Endodermal cell (in vitro differentiated cells): ENCODE results near the gene CCDC183. TPM values are rescaled to one million over a fixed set of nuclear protein-coding genes. Genes with fewer than 3 reads are reported as not detected.

ENCODE experiments used
- DNase-seq: peaks from one replicate; pipeline ENCODE4 v3.0.0-alpha.2; 2017
- H3K27ac ChIP-seq: 2 replicates; pipeline ENCODE4 v1.5.1; 2013; ENCODE audit warnings: mild to moderate bottlenecking, low read depth, low read length, moderate library complexity
- H3K27me3 ChIP-seq: 2 replicates; pipeline ENCODE4 v1.6.1; 2013; ENCODE audit warnings: mild to moderate bottlenecking, low read length, moderate library complexity; ENCODE audit not compliant: insufficient read depth, control insufficient read depth, poor library complexity, severe bottlenecking
- H3K36me3 ChIP-seq: 2 replicates; pipeline ENCODE4 v1.7.0; 2013; ENCODE audit warnings: mild to moderate bottlenecking, low read length, moderate library complexity; ENCODE audit not compliant: control insufficient read depth, insufficient read depth
- H3K4me1 ChIP-seq: one replicate; pipeline ENCODE4 v1.7.0; 2013; ENCODE audit warnings: low read length; ENCODE audit not compliant: control insufficient read depth, insufficient read depth
- H3K4me3 ChIP-seq: 2 replicates; pipeline ENCODE4 v1.5.1; 2013; ENCODE audit warnings: mild to moderate bottlenecking, low read length, moderate library complexity
- H3K9ac ChIP-seq: 2 replicates; pipeline ENCODE4 v1.6.1; 2013; ENCODE audit warnings: mild to moderate bottlenecking, low read length, moderate library complexity; ENCODE audit not compliant: poor library complexity, severe bottlenecking; ENCODE audit errors: extremely low read depth
- H3K9me3 ChIP-seq: 2 replicates; pipeline ENCODE4 v1.6.1; 2013; ENCODE audit warnings: mild to moderate bottlenecking, low read length, moderate library complexity; ENCODE audit not compliant: control insufficient read depth
- H3K27ac Mint-ChIP-seq: 2 replicates; pipeline ENCODE4 v1.8.0; 2020; ENCODE audit warnings: mixed read lengths
- H3K27me3 Mint-ChIP-seq: 2 replicates; pipeline ENCODE4 v1.8.0; 2021; ENCODE audit warnings: mild to moderate bottlenecking, mixed read lengths; ENCODE audit not compliant: insufficient read depth
- H3K36me3 Mint-ChIP-seq: 2 replicates; pipeline ENCODE4 v1.8.0; 2020; ENCODE audit warnings: low read depth, mixed read lengths
- H3K4me1 Mint-ChIP-seq: 2 replicates; pipeline ENCODE4 v1.8.0; 2020; ENCODE audit warnings: mixed read lengths
- H3K4me3 Mint-ChIP-seq: 2 replicates; pipeline ENCODE4 v1.8.0; 2020; ENCODE audit warnings: mild to moderate bottlenecking, moderate library complexity, mixed read lengths
- H3K9me3 Mint-ChIP-seq: 2 replicates; pipeline ENCODE4 v1.8.0; 2020; ENCODE audit warnings: mild to moderate bottlenecking, mixed read lengths
- WGBS, 2 experiments: methylation state at CpG; one replicate each; pipeline versions ENCODE4 v1.1.5 to v1.1.7; 2013; ENCODE audit warnings: missing lambda C conversion rate in 2 of 2, mixed read lengths in 1 of 2; ENCODE audit not compliant: insufficient coverage in 1 of 2, insufficient read length in 1 of 2; 5-methylcytosine and 5-hydroxymethylcytosine counted together
- total RNA-seq, 2 donors: library from RNA; stranded (reverse); fragmentation: NEBNext Ultra II Directional in 1 of 2; extraction: Animal tissue kit (Norgen Biotek cat#: 25700) in 1 of 2; gene quantifications; 2 replicates in 1 of 2; 3 replicates in 1 of 2; pipeline ENCODE4 v1.2.1, GENCODE V29; 2021
- TF ChIP-seq, protein P1 (sequence below): fragments of 200-600 bp; sonication (generic); conservative IDR thresholded peaks from 2 replicates; pipeline ENCODE4 v1.5.0; 2021; ENCODE audit warnings: antibody characterized with exemption, mild to moderate bottlenecking

CCDC183 gene
- total RNA-seq, 2 donors from 2014 or later: 10.9 to 13.4 TPM

DNA sequence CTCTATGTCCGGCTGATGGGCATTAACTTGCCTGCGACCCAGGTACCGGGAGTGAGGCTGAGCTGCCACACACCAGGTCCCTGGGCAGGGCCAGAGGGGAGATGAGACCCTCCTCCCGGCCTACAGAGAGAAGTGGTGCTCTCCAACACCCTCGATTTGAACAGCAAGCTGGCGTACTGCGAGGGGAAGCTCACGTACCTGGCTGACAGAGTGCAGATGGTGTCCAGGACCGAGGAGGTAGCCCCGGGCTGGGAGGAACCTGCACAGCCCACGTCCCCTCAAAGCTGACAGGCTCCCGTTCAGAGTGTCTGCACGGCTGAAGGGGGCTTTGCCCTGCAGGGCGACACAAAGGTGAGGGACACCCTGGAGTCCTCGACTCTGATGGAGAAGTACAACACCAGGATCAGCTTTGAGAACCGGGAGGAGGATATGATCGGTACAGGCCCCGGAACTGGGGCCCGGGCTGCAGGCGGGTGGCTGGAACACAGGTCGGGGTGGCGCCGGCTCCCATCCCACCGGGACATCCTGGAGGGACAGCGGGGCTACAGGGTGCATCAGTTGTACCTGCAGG lies 10.6 kb downstream of the CCDC183 start:
- WGBS, 2 experiments: 87 to 92% methylated on average over 21 to 25 of the region's 25 CpGs
- TF ChIP-seq, protein P1, sequence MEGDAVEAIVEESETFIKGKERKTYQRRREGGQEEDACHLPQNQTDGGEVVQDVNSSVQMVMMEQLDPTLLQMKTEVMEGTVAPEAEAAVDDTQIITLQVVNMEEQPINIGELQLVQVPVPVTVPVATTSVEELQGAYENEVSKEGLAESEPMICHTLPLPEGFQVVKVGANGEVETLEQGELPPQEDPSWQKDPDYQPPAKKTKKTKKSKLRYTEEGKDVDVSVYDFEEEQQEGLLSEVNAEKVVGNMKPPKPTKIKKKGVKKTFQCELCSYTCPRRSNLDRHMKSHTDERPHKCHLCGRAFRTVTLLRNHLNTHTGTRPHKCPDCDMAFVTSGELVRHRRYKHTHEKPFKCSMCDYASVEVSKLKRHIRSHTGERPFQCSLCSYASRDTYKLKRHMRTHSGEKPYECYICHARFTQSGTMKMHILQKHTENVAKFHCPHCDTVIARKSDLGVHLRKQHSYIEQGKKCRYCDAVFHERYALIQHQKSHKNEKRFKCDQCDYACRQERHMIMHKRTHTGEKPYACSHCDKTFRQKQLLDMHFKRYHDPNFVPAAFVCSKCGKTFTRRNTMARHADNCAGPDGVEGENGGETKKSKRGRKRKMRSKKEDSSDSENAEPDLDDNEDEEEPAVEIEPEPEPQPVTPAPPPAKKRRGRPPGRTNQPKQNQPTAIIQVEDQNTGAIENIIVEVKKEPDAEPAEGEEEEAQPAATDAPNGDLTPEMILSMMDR: no peak
- H3K9me3 Mint-ChIP-seq: no peaks in the 10 kb centered on the region
- H3K4me3 ChIP-seq: peak overlapping the region; percentile 84
- peak overlapping the region; percentile 70 for H3K4me3 Mint-ChIP-seq
- H3K36me3 Mint-ChIP-seq: peaks cover 48% of the 10 kb centered on the region
- no peaks in the 10 kb centered on the region for H3K27me3 ChIP-seq
- H3K9me3 ChIP-seq: no peaks in the 10 kb centered on the region
- peaks cover 19% of the 10 kb centered on the region for H3K27me3 Mint-ChIP-seq
- peaks cover 5% of the 10 kb centered on the region for H3K4me1 ChIP-seq
- peak overlapping the region; percentile 39 for H3K27ac Mint-ChIP-seq
- peaks cover 32% of the 10 kb centered on the region for H3K36me3 ChIP-seq
- peak overlapping the region; percentile 41 for H3K9ac ChIP-seq
- no peak overlapping the region for H3K27ac ChIP-seq
- no peak for DNase-seq
- peaks cover 20% of the 10 kb centered on the region for H3K4me1 Mint-ChIP-seq

DNA sequence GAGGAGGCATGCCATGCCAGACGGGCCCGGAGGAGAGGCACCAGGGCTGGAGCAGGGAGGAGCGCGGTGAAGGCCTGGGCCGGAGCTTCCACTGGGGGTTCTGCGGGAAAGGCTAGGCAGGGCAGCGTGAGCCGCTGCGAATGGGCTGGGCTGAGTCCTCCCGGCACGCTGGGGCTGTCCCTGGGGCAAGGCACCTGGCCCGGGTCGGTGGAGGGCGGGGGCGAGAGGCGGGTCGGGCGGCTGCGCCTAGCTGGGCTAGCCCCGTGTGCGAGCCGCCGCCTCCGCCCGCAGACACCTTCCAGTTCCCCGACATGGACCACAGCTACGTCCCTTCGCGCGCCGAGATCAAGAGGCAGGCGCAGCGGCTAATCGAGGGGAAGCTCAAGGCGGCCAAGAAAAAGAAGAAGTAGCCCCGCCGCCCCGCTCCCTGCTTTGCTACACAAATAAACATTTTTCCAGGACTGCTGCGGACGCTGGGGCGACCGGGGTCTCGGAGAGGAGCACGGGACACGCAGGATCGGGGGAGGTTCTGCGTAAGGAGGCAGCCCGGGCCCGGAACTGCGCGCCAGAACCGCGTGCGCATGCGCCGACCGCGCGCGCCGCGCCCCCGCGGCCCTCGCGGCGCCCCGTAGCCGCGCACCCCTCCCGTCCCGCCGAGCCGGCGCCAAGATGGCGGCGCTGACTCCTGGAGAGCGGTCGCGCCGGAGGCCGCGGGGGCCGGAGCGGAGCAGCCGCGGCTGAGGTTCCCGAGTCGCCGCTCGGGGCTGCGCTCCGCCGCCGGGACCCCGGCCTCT lies 11.3 kb downstream of the CCDC183 start, which contains the start of gene RABL6:
TSS of gene RABL6 (plus strand) at position 668 of the 794 bp plus-strand sequence. CDS start 249 bp downstream, outside the sequence.
- H3K36me3 Mint-ChIP-seq: peaks cover 49% of the 10 kb centered on the region
- peak within 1 kb of the TSS; percentile 70 for H3K4me3 Mint-ChIP-seq
- TF ChIP-seq, protein P1: no peak
- no peak within 1 kb of the TSS for H3K27ac ChIP-seq
- peak within 1 kb of the TSS; percentile 74 for H3K9ac ChIP-seq
- 2% methylated on average over 52 to 96 of the region's 96 CpGs for WGBS, 2 experiments
- H3K4me1 ChIP-seq: peaks cover 5% of the 10 kb centered on the region
- peak within 1 kb of the TSS; percentile 92 for H3K4me3 ChIP-seq
- H3K27me3 ChIP-seq: no peaks in the 10 kb centered on the region
- peaks cover 13% of the 10 kb centered on the region for H3K27me3 Mint-ChIP-seq
- no peaks in the 10 kb centered on the region for H3K9me3 Mint-ChIP-seq
- H3K9me3 ChIP-seq: no peaks in the 10 kb centered on the region
- DNase-seq: peak; percentile 86
- H3K27ac Mint-ChIP-seq: peak within 1 kb of the TSS; percentile 87
- peaks cover 40% of the 10 kb centered on the region for H3K36me3 ChIP-seq
- peaks cover 20% of the 10 kb centered on the region for H3K4me1 Mint-ChIP-seq

DNA sequence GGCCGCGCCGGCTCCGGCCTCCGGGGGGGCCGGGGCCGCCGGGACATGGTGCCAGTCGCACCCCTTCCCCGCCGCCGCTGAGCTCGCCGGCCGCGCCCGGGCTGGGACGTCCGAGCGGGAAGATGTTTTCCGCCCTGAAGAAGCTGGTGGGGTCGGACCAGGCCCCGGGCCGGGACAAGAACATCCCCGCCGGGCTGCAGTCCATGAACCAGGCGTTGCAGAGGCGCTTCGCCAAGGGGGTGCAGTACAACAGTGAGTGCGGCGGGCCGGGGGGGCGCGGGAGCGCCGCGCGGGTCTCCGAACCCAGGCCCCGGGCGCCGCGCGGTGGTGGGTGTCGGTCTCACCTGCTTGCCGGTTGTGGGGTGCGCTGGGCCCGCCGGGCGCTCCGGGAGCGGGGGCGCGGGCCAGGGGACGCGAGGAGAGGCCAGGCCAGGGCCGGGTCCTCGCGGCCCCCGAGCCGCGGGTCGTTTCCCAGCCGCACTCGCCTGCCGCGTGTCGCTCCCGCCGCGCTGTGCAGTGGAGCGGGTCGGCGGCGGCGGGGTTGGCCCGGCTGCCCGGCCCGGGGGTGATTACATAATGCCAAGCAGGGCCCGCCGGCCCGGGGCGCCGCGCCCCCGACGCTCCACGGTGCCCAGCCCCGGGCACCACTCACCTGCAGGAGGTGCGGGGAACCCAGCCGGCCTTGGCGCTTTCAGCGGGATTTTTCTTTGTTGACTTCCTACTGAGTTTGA lies 12.1 kb downstream of the CCDC183 start:
- 0% methylated on average over 13 to 93 of the region's 93 CpGs for WGBS, 2 experiments
- no peaks in the 10 kb centered on the region for H3K9me3 ChIP-seq
- Mint-ChIP-seq H3K4me3 (peak overlapping the region; percentile 70), H3K27ac (peak overlapping the region; percentile 84), H3K4me1 (peaks cover 20% of the 10 kb centered on the region), H3K36me3 (peaks cover 57% of the 10 kb centered on the region), H3K9me3 (no peaks in the 10 kb centered on the region), H3K27me3 (peaks cover 11% of the 10 kb centered on the region)
- peak overlapping the region; percentile 92 for H3K4me3 ChIP-seq
- peaks cover 47% of the 10 kb centered on the region for H3K36me3 ChIP-seq
- TF ChIP-seq, protein P1: peak; percentile 14
- H3K27me3 ChIP-seq: no peaks in the 10 kb centered on the region
- peak overlapping the region; percentile 74 for H3K9ac ChIP-seq
- no peak overlapping the region for H3K27ac ChIP-seq
- H3K4me1 ChIP-seq: peaks cover 5% of the 10 kb centered on the region
- DNase-seq: no peak
